Natural killer cell (primary cell): ENCODE data around the gene PRDM4. TPM values are rescaled to one million over a fixed set of nuclear protein-coding genes. Genes with fewer than 3 reads are reported as not detected.
"Not testable (repeated sequence)": the region's sequence is repeated elsewhere in the genome, so short reads cannot be mapped to it uniquely, and the experiment has no call there.

Source experiments
- ATAC-seq, 3 donors: fragments of 150-1000 bp in 2 of 3; fragments of 200-7000 bp in 1 of 3; cut with Tn5 transposase; 1 replicate in 1 of 3; 2 replicates in 2 of 3; pipeline ENCODE4 v1.10.0; 2021; ENCODE audit warnings: mild to moderate bottlenecking in 2 of 3, moderate library complexity in 2 of 3
- DNase-seq, 2 donors: peaks; one replicate each; pipeline versions ENCODE4 v3.0.0 to v3.0.0-alpha.2; 2013 to 2021; ENCODE audit warnings: mixed read lengths in 1 of 2
- H3K27ac ChIP-seq: one replicate; pipeline ENCODE4 v1.5.1; 2013; ENCODE audit warnings: mild to moderate bottlenecking, low read length
- H3K27me3 ChIP-seq: one replicate; pipeline ENCODE4 v1.6.1; 2013; ENCODE audit warnings: low read length; ENCODE audit not compliant: control insufficient read depth, insufficient read depth
- H3K36me3 ChIP-seq: one replicate; pipeline ENCODE4 v1.6.1; 2013; ENCODE audit warnings: low read length; ENCODE audit not compliant: control insufficient read depth, insufficient read depth
- H3K4me1 ChIP-seq: one replicate; pipeline ENCODE4 v1.6.1; 2013; ENCODE audit warnings: low read length; ENCODE audit not compliant: control insufficient read depth, insufficient read depth
- H3K4me3 ChIP-seq: one replicate; pipeline ENCODE4 v1.5.1; 2013; ENCODE audit warnings: low read length
- H3K9me3 ChIP-seq: one replicate; pipeline ENCODE4 v1.6.1; 2013; ENCODE audit warnings: low read length; ENCODE audit not compliant: control insufficient read depth, insufficient read depth
- H3K27ac Mint-ChIP-seq, 2 donors: one replicate each; pipeline ENCODE4 v1.8.0; 2022; ENCODE audit warnings: mild to moderate bottlenecking in 2 of 2, mixed read lengths in 2 of 2, moderate library complexity in 1 of 2
- H3K27me3 Mint-ChIP-seq, 2 donors: one replicate each; pipeline ENCODE4 v1.8.0; 2022; ENCODE audit warnings: low read depth in 2 of 2, mixed read lengths in 2 of 2
- H3K36me3 Mint-ChIP-seq: one replicate; pipeline ENCODE4 v1.8.0; 2022; ENCODE audit warnings: mixed read lengths
- H3K4me1 Mint-ChIP-seq, 2 donors: one replicate each; pipeline ENCODE4 v1.8.0; 2022; ENCODE audit warnings: mixed read lengths in 2 of 2
- H3K4me3 Mint-ChIP-seq: one replicate; pipeline ENCODE4 v1.8.0; 2022; ENCODE audit warnings: mild to moderate bottlenecking, moderate library complexity, mixed read lengths
- H3K9me3 Mint-ChIP-seq, 2 donors: one replicate each; pipeline ENCODE4 v1.8.0; 2022; ENCODE audit warnings: mixed read lengths in 2 of 2
- CTCF ChIP-seq: fragments of 200-600 bp; IDR thresholded peaks from one replicate; pipeline ENCODE4 v1.8.0; 2022; ENCODE audit warnings: antibody characterized with exemption
- WGBS: methylation state at CpG from one replicate; pipeline ENCODE4 v1.1.7; 2013; ENCODE audit warnings: missing lambda C conversion rate; ENCODE audit not compliant: insufficient coverage; 5-methylcytosine and 5-hydroxymethylcytosine counted together
- intact Hi-C: fragments of 100-400 bp; cut with micrococcal nuclease; formaldehyde crosslinking; loops from one replicate; pipeline ENCODE4 v1.14.2; 2022
- total RNA-seq, 4 donors: library from RNA; stranded (reverse); fragments of 120-200 nt in 1 of 4; gene quantifications; one replicate each; pipeline versions ENCODE4 v1.2.3 to v1.2.4, GENCODE V29; 2013 to 2022

PRDM4 gene
- total RNA-seq, 3 donors from 2014 or later (not counting 1 experiment from before 2014, with no cell fraction given), result 37.0 to 49.5 (median 40.5) TPM

DNA sequence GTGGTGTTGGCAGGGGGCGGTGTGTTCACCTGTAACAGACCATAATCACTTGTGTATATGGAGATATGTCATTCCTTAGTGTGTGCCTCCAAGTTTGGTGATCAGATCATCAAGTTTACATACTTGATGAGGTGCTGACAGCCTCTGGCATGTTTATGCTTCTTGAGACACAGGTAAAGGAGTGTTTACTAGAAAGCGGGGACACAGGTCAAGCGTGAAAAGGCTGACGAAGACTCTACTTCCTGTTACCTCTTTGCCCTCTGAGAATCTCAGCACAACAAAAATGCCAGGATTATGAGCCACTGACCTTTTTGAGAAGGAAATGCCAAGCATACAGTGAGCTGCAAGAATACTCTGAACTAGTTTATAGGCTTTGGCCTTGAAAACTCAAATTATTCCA, 29.6 kb downstream of the PRDM4 start:
- DNase-seq, result no peak
- Mint-ChIP-seq H3K27me3 (no peaks in the 10 kb centered on the region), H3K9me3 (no peaks in the 10 kb centered on the region), H3K4me1 (peaks cover 4 to 6% of the 10 kb centered on the region in 2 donors), H3K27ac (no peak overlapping the region), H3K4me3 (no peak overlapping the region), H3K36me3 (peaks cover 22% of the 10 kb centered on the region)
- H3K4me3 ChIP-seq, result no peak overlapping the region
- intact Hi-C loops, result no loop called here
- no peak for ATAC-seq
- H3K9me3 ChIP-seq, result no peaks in the 10 kb centered on the region
- no peaks in the 10 kb centered on the region for H3K27me3 ChIP-seq
- peak overlapping the region; percentile 71 for H3K27ac ChIP-seq
- peaks cover 1% of the 10 kb centered on the region for H3K4me1 ChIP-seq
- peaks cover 35% of the 10 kb centered on the region for H3K36me3 ChIP-seq
- TF ChIP-seq CTCF, result no peak
- 73% methylated on average over 4 of the region's 4 CpGs for WGBS

- H3K9me3 ChIP-seq, result no peaks in the 10 kb centered on the region
- Mint-ChIP-seq H3K4me1 (no peaks in the 10 kb centered on the region), H3K27me3 (no peaks in the 10 kb centered on the region), H3K27ac (no peak overlapping the region), H3K9me3 (no peaks in the 10 kb centered on the region), H3K36me3 (peaks cover 16% of the 10 kb centered on the region), H3K4me3 (no peak overlapping the region)
- ATAC-seq (no peak), DNase-seq (no peak)
- intact Hi-C loops, result no loop called here
- H3K4me1 ChIP-seq, result no peaks in the 10 kb centered on the region
- H3K4me3 ChIP-seq, result no peak overlapping the region
- WGBS, result 98% methylated on average over 3 of the region's 4 CpGs
- peaks cover 30% of the 10 kb centered on the region for H3K36me3 ChIP-seq
- TF ChIP-seq CTCF, result no peak
- no peaks in the 10 kb centered on the region for H3K27me3 ChIP-seq
- peak overlapping the region; percentile 71 for H3K27ac ChIP-seq
Measured at GRCh38 chr12:107730618-107731341, 30.2 kb downstream of the PRDM4 start.

DNA sequence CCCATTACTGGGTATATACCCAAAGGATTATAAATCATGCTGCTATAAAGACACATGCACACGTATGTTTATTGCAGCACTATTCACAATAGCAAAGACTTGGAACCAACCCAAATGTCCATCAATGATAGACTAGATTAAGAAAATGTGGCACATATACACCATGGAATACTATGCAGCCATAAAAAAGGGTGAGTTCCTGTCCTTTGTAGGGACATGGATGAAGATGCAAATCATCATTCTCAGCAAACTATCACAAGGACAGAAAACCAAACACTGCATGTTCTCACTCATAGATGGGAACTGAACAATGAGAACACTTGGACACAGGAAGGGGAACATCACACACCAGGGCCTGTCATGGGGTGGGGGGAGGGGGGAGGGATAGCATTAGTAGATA, 33.2 kb downstream of the PRDM4 start:
- H3K9me3 ChIP-seq, H3K4me3 Mint-ChIP-seq, H3K36me3 Mint-ChIP-seq, ATAC-seq, H3K36me3 ChIP-seq, H3K9me3 Mint-ChIP-seq, H3K27ac ChIP-seq, H3K4me1 ChIP-seq, H3K4me3 ChIP-seq, H3K4me1 Mint-ChIP-seq, intact Hi-C loops, DNase-seq, H3K27me3 Mint-ChIP-seq, H3K27ac Mint-ChIP-seq, H3K27me3 ChIP-seq: not testable (repeated sequence)
- no CpG with 5 or more reads among the region's 1 CpG for WGBS

DNA sequence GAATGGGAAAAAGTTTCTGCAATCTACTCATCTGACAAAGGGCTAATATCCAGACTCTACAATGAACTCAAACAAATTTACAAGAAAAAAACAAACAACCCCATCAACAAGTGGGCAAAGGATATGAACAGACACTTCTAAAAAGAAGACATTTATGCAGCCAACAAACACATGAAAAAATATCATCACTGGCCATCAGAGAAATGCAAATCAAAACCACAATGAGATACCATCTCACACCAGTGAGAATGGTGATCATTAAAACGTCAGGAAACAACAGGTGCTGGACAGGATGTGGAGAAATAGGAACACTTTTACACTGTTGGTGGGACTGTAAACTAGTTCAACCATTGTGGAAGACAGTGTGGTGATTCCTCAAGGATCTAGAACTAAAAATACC, 33.6 kb downstream of the PRDM4 start:
- DNase-seq, H3K4me3 ChIP-seq, intact Hi-C loops, H3K9me3 ChIP-seq, H3K27me3 Mint-ChIP-seq, H3K4me1 Mint-ChIP-seq, H3K36me3 Mint-ChIP-seq, ATAC-seq, H3K9me3 Mint-ChIP-seq, H3K4me3 Mint-ChIP-seq, H3K27ac ChIP-seq, H3K4me1 ChIP-seq, H3K36me3 ChIP-seq, H3K27me3 ChIP-seq, H3K27ac Mint-ChIP-seq: not testable (repeated sequence)
- no CpG with 5 or more reads among the region's 1 CpG for WGBS
